Testis (tissue), 2 donors: Measurements from ENCODE around the gene DGKB.

ENCODE experiments used
- CTCF ChIP-seq, 3 experiments: fragments of 450-650 bp in 2 of 3; fragments of 200-600 bp in 1 of 3; sonication (generic) in 1 of 3; IDR thresholded peaks; one replicate each; pipeline ENCODE4 v1.5.1; 2016 to 2019; ENCODE audit warnings: antibody characterized with exemption in 3 of 3, mild to moderate bottlenecking in 2 of 3, moderate library complexity in 1 of 3
- POLR2A ChIP-seq: fragments of 450-650 bp; IDR thresholded peaks from one replicate; pipeline ENCODE4 v1.6.1; 2017; ENCODE audit warnings: antibody characterized with exemption, mild to moderate bottlenecking, moderate library complexity

- no peak for TF ChIP-seq POLR2A
- no peak for TF ChIP-seq CTCF (IDR thresholded peaks at IDR 0.05)
Observed at GRCh38 chr7:14762561-14762960, 140.0 kb downstream of the DGKB start.
